HEK293T (cell line): ENCODE results near the gene MDH2.

Source experiments
- BHLHE40 ChIP-seq: fragments of 450-650 bp; IDR thresholded peaks from 2 replicates; pipeline ENCODE4 v1.6.1; 2016; ENCODE audit warnings: mild to moderate bottlenecking, moderate library complexity, borderline replicate concordance
- ELF4 ChIP-seq: fragments of 450-650 bp; IDR thresholded peaks from 2 replicates; pipeline ENCODE4 v1.6.1; 2017; ENCODE audit warnings: antibody characterized with exemption
- FOXA1 ChIP-seq: fragments of 450-650 bp; IDR thresholded peaks from 2 replicates; pipeline ENCODE4 v1.6.1; 2016; ENCODE audit warnings: mild to moderate bottlenecking
- HDGF ChIP-seq: fragments of 450-650 bp; IDR thresholded peaks from 2 replicates; pipeline ENCODE4 v1.6.1; 2017; ENCODE audit warnings: antibody characterized with exemption, borderline replicate concordance
- LEF1 ChIP-seq: fragments of 450-650 bp; IDR thresholded peaks from 2 replicates; pipeline ENCODE4 v1.6.1; 2017; ENCODE audit warnings: mild to moderate bottlenecking, borderline replicate concordance
- PKNOX1 ChIP-seq: fragments of 450-650 bp; IDR thresholded peaks from 2 replicates; pipeline ENCODE4 v1.6.1; 2016
- SUZ12 ChIP-seq: fragments of 450-650 bp; IDR thresholded peaks from 2 replicates; pipeline ENCODE4 v1.6.1; 2016; ENCODE audit warnings: mild to moderate bottlenecking
- ZNF384 ChIP-seq: fragments of 450-650 bp; IDR thresholded peaks from 2 replicates; pipeline ENCODE4 v1.6.1; 2016

DNA sequence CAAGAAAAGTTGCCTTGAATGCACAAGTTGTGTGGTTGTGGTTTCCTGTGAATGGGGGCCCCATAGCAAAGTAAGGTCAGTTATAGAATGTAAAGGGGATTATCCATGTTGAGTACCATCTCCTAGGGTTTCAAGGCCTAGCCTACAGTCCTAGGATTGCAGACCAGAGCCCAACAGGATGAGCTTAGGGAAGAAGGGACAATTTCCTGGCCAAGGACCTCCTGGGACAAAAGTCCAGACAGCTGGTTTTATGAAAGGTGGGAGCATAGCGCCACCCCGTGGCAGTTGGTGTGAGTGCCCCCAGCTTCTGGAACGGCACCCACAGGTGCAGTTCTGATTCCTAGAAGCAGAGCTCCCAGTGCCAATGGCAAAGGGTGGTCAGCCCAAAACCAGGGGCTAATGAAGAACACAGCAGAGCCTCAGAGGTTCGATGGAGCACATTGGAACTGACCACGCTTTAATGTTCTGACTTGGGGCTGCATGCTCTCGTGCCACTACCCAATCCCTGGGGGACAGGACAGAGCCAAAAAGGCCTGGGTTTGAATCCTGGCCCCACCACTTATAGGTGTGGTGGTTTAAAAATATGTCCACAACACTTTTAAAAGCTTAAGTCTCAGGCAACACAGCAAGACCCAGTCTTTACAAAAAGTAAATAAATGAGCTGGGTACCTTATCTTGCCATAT lies 27.7 kb upstream of the MDH2 start:
- TF ChIP-seq ELF4: no peak
- TF ChIP-seq FOXA1: no peak
- TF ChIP-seq HDGF: no peak
- TF ChIP-seq SUZ12: no peak
- TF ChIP-seq BHLHE40: no peak
- TF ChIP-seq LEF1: no peak
- no peak for TF ChIP-seq PKNOX1
- TF ChIP-seq ZNF384: no peak
